HL-60 (cell line): Measurements from ENCODE around the gene IGSF1.

Experiments
- DNase-seq, 2 experiments: peaks; one replicate each; pipeline ENCODE4 v3.0.0-alpha.2; 2010 to 2020; ENCODE audit warnings: low read depth in 1 of 2, low spot score in 1 of 2
- H3K27ac ChIP-seq: fragments of 250-450 bp; sonication (Bioruptor Pico); replicated peaks from 2 replicates; pipeline ENCODE4 v1.5.1; 2020; ENCODE audit warnings: mild to moderate bottlenecking, moderate library complexity
- H3K27me3 ChIP-seq: fragments of 250-450 bp; sonication (Bioruptor Pico); 2 replicates; pipeline ENCODE4 v1.5.1; 2021; ENCODE audit warnings: mild to moderate bottlenecking, moderate library complexity; ENCODE audit not compliant: insufficient read depth, poor library complexity, severe bottlenecking
- H3K4me3 ChIP-seq: replicated peaks from 2 replicates; pipeline ENCODE4 v1.5.1; 2011; ENCODE audit warnings: mild to moderate bottlenecking, control low read depth, low read length; ENCODE audit not compliant: insufficient read depth
- GABPA ChIP-seq: IDR thresholded peaks from 2 replicates; pipeline ENCODE4 v1.6.1; 2012; ENCODE audit warnings: low read depth
- POLR2AphosphoS5 ChIP-seq: IDR thresholded peaks from 2 replicates; pipeline ENCODE4 v1.6.1; 2012; ENCODE audit warnings: low read depth
- SPI1 ChIP-seq: IDR thresholded peaks from 2 replicates; pipeline ENCODE4 v1.6.1; 2012; ENCODE audit warnings: low read depth, mild to moderate bottlenecking, borderline replicate concordance
- TF ChIP-seq, protein P1 (sequence below): IDR thresholded peaks from 2 replicates; pipeline ENCODE4 v1.6.1; 2012; ENCODE audit warnings: low read depth; ENCODE audit not compliant: insufficient replicate concordance
- TF ChIP-seq, protein P2 (sequence below): IDR thresholded peaks from one replicate; pipeline ENCODE4 v1.5.1; 2011; ENCODE audit warnings: low read length, control low read depth, inconsistent platforms; ENCODE audit not compliant: insufficient read depth

Gene IGSF1

DNA sequence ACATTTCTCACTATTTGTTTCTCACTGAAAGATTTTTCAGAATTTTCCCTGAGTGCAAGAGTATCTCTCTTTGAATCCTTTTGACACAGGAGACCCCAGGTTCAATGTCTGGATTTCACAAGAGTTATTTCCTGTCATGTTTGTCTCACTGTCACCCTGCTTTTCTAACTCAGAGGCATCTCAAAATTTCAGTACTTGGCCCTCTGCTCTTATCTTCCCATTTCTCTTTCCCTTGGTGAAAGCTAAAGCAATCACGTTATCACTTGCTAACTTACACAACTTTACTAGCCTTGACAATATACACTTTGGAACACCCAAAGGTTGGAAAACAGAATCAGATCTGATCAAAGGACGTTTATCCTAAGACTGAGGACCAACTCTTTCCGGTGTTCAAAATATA is 17.3 kb downstream of the IGSF1 start:
- no peak for DNase-seq
- Histone ChIP-seq H3K4me3 (no peak overlapping the region), H3K27me3 (no peaks in the 10 kb centered on the region), H3K27ac (no peak overlapping the region)
- no peak for TF ChIP-seq POLR2AphosphoS5

DNA sequence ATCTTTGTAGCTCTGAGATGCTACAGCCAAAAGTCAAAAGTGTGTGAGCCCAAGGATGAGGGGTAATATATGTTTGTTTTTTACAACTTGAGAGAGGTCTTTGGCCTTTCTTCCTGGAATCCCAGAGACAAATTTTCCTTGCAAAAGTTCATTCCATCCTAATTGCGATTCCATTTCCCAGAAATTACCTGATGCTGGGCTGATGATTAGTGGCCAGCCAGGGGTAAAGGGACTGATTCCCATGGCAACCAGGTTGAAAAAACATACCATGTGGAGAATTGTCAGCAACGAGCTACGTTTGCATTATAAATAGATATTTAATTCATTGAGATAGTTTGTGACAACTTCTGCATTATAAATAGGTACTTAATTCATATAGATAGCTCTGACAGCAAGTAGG is 17.8 kb downstream of the IGSF1 start:
- Histone ChIP-seq H3K27me3 (no peaks in the 10 kb centered on the region), H3K4me3 (no peak overlapping the region), H3K27ac (no peak overlapping the region)
- DNase-seq, result no peak
- no peak for TF ChIP-seq POLR2AphosphoS5
- no peak for TF ChIP-seq GABPA
- TF ChIP-seq, protein P1, sequence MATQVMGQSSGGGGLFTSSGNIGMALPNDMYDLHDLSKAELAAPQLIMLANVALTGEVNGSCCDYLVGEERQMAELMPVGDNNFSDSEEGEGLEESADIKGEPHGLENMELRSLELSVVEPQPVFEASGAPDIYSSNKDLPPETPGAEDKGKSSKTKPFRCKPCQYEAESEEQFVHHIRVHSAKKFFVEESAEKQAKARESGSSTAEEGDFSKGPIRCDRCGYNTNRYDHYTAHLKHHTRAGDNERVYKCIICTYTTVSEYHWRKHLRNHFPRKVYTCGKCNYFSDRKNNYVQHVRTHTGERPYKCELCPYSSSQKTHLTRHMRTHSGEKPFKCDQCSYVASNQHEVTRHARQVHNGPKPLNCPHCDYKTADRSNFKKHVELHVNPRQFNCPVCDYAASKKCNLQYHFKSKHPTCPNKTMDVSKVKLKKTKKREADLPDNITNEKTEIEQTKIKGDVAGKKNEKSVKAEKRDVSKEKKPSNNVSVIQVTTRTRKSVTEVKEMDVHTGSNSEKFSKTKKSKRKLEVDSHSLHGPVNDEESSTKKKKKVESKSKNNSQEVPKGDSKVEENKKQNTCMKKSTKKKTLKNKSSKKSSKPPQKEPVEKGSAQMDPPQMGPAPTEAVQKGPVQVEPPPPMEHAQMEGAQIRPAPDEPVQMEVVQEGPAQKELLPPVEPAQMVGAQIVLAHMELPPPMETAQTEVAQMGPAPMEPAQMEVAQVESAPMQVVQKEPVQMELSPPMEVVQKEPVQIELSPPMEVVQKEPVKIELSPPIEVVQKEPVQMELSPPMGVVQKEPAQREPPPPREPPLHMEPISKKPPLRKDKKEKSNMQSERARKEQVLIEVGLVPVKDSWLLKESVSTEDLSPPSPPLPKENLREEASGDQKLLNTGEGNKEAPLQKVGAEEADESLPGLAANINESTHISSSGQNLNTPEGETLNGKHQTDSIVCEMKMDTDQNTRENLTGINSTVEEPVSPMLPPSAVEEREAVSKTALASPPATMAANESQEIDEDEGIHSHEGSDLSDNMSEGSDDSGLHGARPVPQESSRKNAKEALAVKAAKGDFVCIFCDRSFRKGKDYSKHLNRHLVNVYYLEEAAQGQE, result no peak
- TF ChIP-seq, protein P2, sequence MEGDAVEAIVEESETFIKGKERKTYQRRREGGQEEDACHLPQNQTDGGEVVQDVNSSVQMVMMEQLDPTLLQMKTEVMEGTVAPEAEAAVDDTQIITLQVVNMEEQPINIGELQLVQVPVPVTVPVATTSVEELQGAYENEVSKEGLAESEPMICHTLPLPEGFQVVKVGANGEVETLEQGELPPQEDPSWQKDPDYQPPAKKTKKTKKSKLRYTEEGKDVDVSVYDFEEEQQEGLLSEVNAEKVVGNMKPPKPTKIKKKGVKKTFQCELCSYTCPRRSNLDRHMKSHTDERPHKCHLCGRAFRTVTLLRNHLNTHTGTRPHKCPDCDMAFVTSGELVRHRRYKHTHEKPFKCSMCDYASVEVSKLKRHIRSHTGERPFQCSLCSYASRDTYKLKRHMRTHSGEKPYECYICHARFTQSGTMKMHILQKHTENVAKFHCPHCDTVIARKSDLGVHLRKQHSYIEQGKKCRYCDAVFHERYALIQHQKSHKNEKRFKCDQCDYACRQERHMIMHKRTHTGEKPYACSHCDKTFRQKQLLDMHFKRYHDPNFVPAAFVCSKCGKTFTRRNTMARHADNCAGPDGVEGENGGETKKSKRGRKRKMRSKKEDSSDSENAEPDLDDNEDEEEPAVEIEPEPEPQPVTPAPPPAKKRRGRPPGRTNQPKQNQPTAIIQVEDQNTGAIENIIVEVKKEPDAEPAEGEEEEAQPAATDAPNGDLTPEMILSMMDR, result no peak
- TF ChIP-seq SPI1, result no peak

DNA sequence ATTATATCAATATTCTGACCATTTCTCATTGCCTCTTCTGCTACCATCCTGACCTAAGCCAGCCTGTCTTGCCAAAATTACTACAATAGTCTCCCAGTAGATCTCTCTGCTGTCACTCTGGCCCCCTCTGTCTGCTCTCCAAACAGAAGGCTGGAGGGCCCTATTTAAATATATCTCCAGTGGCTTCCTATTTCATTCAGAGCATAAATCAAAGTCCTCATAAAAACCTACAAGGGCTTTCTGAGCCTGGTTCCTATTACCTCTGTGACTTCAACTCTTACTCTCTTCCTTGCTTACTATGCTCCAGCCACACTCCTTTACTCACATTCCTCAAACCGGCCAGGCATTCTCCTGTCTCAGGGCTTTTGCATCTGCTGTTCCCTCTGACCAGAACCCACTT is 19.0 kb downstream of the IGSF1 start:
- no peak overlapping the region for H3K27ac ChIP-seq
- no peaks in the 10 kb centered on the region for H3K27me3 ChIP-seq
- no peak for DNase-seq
- TF ChIP-seq GABPA (no peak), SPI1 (no peak), POLR2AphosphoS5 (no peak)
- TF ChIP-seq, protein P2, result no peak
- TF ChIP-seq, protein P1, result no peak
- no peak overlapping the region for H3K4me3 ChIP-seq

DNA sequence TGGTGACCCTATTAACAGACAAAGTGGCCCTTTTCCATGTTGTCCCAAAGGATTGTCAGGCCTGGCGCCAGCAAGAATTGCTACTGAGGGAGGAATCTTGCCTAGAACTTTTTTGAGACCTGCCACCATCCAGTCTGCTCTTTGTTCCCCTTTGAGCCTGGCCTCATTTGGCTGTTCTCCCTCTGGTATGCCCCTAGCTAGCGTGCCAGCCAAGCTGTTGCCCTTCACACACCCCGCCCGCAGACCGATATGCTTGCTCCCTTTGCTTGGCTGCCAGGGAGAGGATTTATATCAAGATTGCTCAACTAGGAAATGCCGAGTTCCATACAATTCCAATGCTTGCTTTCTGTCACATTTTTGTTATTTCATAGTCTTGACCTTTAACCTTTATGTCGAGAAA is 24.4 kb downstream of the IGSF1 start:
- DNase-seq, result no peak
- Histone ChIP-seq H3K4me3 (no peak overlapping the region), H3K27ac (no peak overlapping the region), H3K27me3 (no peaks in the 10 kb centered on the region)
- TF ChIP-seq, protein P1, result no peak
- TF ChIP-seq GABPA (no peak), SPI1 (no peak), POLR2AphosphoS5 (no peak)
- TF ChIP-seq, protein P2, result no peak
